Kidney (tissue), 14 donors: Measurements from ENCODE around the gene ZBTB40. TPM values are rescaled to one million over a fixed set of nuclear protein-coding genes. Genes with fewer than 3 reads are reported as not detected.

ENCODE experiments used
- DNase-seq, 5 donors: peaks; one replicate each; pipeline ENCODE4 v3.0.0-alpha.2; 2013 to 2020
- FAIRE-seq: peaks from 2 replicates; lab custom pipeline; 2012; peaks lifted over from hg19 to GRCh38; lab: Jason Lieb, UNC
- H3K27ac ChIP-seq, 2 donors: one replicate each; pipeline ENCODE4 v1.7.0; 2013; ENCODE audit warnings: low read depth in 2 of 2, low read length in 2 of 2, inconsistent platforms in 1 of 2
- H3K27me3 ChIP-seq: one replicate; pipeline ENCODE4 v1.7.1; 2013; ENCODE audit warnings: low read length, inconsistent platforms; ENCODE audit not compliant: control insufficient read depth, insufficient read depth
- H3K36me3 ChIP-seq, 3 donors: one replicate each; pipeline versions ENCODE4 v1.7.0 to v1.7.1; 2013; ENCODE audit warnings: low read length in 3 of 3, control low read depth in 1 of 3, inconsistent platforms in 1 of 3; ENCODE audit not compliant: insufficient read depth in 3 of 3, control insufficient read depth in 2 of 3
- H3K4me1 ChIP-seq, 3 donors: one replicate each; pipeline versions ENCODE4 v1.7.0 to v1.7.1; 2013; ENCODE audit warnings: low read length in 3 of 3, inconsistent platforms in 1 of 3, low read depth in 1 of 3; ENCODE audit not compliant: control insufficient read depth in 2 of 3, insufficient read depth in 2 of 3
- H3K4me3 ChIP-seq, 3 donors: one replicate each; pipeline versions ENCODE4 v1.7.0 to v1.8.1; 2013; ENCODE audit warnings: low read length in 3 of 3, control low read depth in 1 of 3, inconsistent platforms in 1 of 3
- H3K9ac ChIP-seq, 3 donors: one replicate each; pipeline versions ENCODE4 v1.7.0 to v1.7.1; 2013; ENCODE audit warnings: low read length in 3 of 3, control low read depth in 1 of 3, inconsistent platforms in 1 of 3
- H3K9me3 ChIP-seq, 3 donors: one replicate each; pipeline versions ENCODE4 v1.7.0 to v1.7.1; 2013; ENCODE audit warnings: low read length in 3 of 3, control low read depth in 1 of 3, inconsistent platforms in 1 of 3; ENCODE audit not compliant: control insufficient read depth in 2 of 3, insufficient read depth in 1 of 3
- CTCF ChIP-seq: IDR thresholded peaks from 3 replicates; pipeline ENCODE4 v1.5.1; 2012; ENCODE audit warnings: mild to moderate bottlenecking, moderate library complexity, borderline replicate concordance; ENCODE audit not compliant: insufficient read depth; ENCODE audit errors: extremely low read depth
- intact Hi-C: fragments of 100-400 bp; cut with DNase I; formaldehyde crosslinking; loops from one replicate; pipeline ENCODE4 v1.11.1; 2022
- polyA plus RNA-seq: library from polyadenylated mRNA; stranded (reverse); fragments of 350-450 nt; fragmentation: Illumina TruSeq; extraction: RNeasy Lipid Tissue Mini Kit (QIAGEN cat#74804); gene quantifications from one replicate; pipeline ENCODE4 v1.2.3, GENCODE V29; 2014; ENCODE audit warnings: low read depth, low replicate concordance; ENCODE audit not compliant: insufficient read depth
- total RNA-seq: library from RNA; stranded (reverse); fragmentation: NEBNext Ultra II Directional; extraction: Animal tissue kit (Norgen Biotek cat#: 25700); gene quantifications from one replicate; pipeline ENCODE4 v1.2.1, GENCODE V29; 2021
- donor health status: control.
- donor health status: control.
- donor health status: control.
- donor health status: control.
- donor health status: control.
- donor health status: DM: yes; HTN: yes; CAD: no.
- donor health status: Normal renal cell carcinoma (clear cell type).

The ZBTB40 gene
- total and polyA plus RNA-seq, 2 donors from 2014 or later, result 4.3 to 17.4 TPM

- H3K4me1 ChIP-seq, result no peaks in the 10 kb centered on the region
- peaks cover 9 to 76% (median 65%) of the 10 kb centered on the region in 3 donors for H3K36me3 ChIP-seq
- H3K4me3 ChIP-seq, result no peak overlapping the region
- H3K9me3 ChIP-seq, result no peaks in the 10 kb centered on the region
- H3K27me3 ChIP-seq, result no peaks in the 10 kb centered on the region
- TF ChIP-seq CTCF, result no peak
- intact Hi-C loops, result no loop called here
- FAIRE-seq (no peak), DNase-seq (no peak)
- H3K27ac ChIP-seq, result no peak overlapping the region
- no peak overlapping the region for H3K9ac ChIP-seq
Measured at GRCh38 chr1:22520871-22521270, 69.2 kb downstream of the ZBTB40 start.

- TF ChIP-seq CTCF, result no peak
- Histone ChIP-seq H3K27ac (no peak overlapping the region), H3K4me1 (no peaks in the 10 kb centered on the region), H3K36me3 (peaks cover 9 to 77% (median 64%) of the 10 kb centered on the region in 3 donors), H3K9ac (no peak overlapping the region), H3K9me3 (no peaks in the 10 kb centered on the region), H3K4me3 (no peak overlapping the region), H3K27me3 (no peaks in the 10 kb centered on the region)
- intact Hi-C loops, result no loop called here
- no peak for FAIRE-seq
- no peak for DNase-seq
Measured at GRCh38 chr1:22521692-22522091, 70.0 kb downstream of the ZBTB40 start.

- TF ChIP-seq CTCF, result no peak
- intact Hi-C loops, result no loop called here
- DNase-seq (no peak), FAIRE-seq (no peak)
- Histone ChIP-seq H3K36me3 (peaks cover 9 to 73% (median 59%) of the 10 kb centered on the region in 3 donors), H3K27ac (no peak overlapping the region), H3K9ac (no peak overlapping the region), H3K4me3 (no peak overlapping the region), H3K4me1 (no peaks in the 10 kb centered on the region), H3K9me3 (no peaks in the 10 kb centered on the region), H3K27me3 (no peaks in the 10 kb centered on the region)
Measured at GRCh38 chr1:22522221-22522743, 70.6 kb downstream of the ZBTB40 start.

GRCh38 chr1:22524481-22524880, 72.8 kb downstream of the ZBTB40 start:
- Histone ChIP-seq H3K4me3 (no peak overlapping the region), H3K27ac (no peak overlapping the region), H3K36me3 (peaks cover 6 to 52% (median 49%) of the 10 kb centered on the region in 3 donors), H3K4me1 (no peaks in the 10 kb centered on the region), H3K9me3 (no peaks in the 10 kb centered on the region), H3K9ac (no peak overlapping the region), H3K27me3 (no peaks in the 10 kb centered on the region)
- intact Hi-C loops, result no loop called here
- no peak for TF ChIP-seq CTCF
- DNase-seq, result no peak
- FAIRE-seq, result no peak
